Hypothalamus (tissue), 51 donors: ENCODE results near the gene FASTKD1.
"Not testable (repeated sequence)": the region's sequence is repeated elsewhere in the genome, so short reads cannot be mapped to it uniquely, and the experiment has no call there.

Experiments
- DNase-seq, 51 donors: peaks; one replicate each; lab custom pipeline; 2025; lab: John Stamatoyannopoulos, UW

FASTKD1 gene

DNA sequence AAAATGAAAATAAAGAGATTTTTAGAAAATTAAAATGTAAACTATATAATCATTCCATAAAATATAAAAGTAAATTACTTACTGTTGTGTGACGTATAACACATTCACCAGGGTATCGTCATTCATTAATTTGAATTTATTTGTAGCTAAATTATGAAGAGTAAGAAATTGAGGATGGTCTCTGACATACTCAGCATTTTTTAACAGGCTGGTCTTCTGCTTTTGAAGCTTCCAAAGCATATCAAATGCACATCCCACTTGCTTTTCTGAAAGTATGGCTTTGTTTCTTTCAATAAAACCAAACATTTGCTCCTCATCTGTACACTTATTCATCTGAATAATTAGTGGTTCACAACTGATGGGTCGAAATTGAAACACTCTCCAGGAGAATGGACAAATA, 2.1 kb downstream of the FASTKD1 start:
- no peak for DNase-seq

DNA sequence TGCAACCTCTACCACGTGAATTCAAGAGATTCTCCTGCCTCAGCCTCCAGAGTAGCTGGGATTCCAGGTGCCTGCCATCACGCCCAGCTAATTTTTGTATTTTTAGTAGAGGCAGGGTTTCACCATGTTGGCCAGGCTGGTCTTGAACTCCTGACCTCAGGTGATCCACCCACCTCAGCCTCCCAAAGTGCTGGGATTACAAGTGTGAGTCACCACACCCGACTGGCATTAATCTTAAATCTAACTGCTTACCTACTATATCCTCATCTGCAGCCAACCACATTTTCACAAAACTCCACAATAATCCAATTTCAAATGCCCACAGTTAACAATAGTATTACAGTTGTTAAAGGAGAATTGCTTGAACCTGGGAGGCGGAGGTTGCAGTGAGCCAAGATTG, 2.9 kb downstream of the FASTKD1 start:
- DNase-seq = not testable (repeated sequence)

DNA sequence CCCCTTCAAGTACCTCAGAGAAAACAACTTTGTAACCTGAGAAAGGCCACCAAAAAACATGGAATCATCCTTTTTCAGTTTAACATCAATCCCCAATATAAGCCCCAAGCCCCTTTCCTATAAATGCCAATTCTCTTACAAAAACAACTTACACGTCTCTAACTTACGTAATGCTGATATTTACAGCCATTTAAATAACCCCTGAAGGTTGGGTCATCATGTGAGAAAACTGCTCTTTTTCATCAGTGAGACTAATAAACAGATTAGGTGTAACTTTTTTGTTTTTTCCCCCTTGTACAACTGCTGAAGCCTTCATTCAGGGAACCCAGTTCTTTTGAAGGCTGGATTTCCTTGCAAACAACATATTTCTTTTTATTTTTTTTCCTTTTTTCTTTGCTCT, 3.7 kb downstream of the FASTKD1 start:
- DNase-seq = no peak

GRCh38 chr2:169565686-169566085, 8.0 kb downstream of the FASTKD1 start:
- DNase-seq = no peak

GRCh38 chr2:169562519-169562918, 11.1 kb downstream of the FASTKD1 start:
- DNase-seq = no peak

DNA sequence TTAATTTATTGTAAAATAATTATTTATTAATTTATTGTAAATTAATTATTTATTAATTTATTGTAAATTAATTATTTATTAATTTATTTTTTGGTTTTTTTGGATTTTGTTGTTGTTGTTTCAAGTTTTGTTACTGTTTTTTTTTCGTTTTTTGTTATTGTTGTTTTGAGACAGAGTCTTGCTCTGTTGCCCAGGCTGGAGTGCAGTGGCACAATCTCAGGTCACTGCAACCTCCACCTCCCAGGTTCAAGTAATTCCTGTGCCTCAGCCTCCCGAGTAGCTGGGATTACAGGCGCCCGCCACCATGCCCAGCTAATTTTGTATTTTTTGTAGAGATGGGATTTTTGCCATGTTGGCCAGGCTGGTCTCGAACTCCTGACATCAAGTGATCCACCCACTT, 11.6 kb downstream of the FASTKD1 start:
- DNase-seq = not testable (repeated sequence)

DNA sequence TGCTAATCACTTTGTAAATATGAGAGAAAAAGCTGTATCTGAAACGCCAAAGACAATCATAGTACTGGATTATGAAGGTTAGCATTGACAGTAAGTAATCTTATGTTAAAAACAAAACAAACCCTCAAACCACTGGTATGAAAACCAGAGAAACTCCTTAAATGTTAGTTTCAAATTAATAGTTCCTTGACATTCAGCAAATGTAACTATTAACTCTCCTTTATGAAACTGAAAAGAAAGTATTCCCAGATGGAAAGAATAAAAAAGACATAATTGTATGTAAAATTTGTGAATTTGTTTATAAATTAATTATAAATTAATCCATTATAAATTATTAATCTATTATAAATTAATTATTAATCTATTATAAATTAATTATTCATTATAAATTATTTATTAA, 12.3 kb downstream of the FASTKD1 start:
- no peak for DNase-seq

- DNase-seq = no peak
Measured at GRCh38 chr2:169546756-169547155, 26.9 kb downstream of the FASTKD1 start.

GRCh38 chr2:169542433-169542832, 31.2 kb downstream of the FASTKD1 start:
- no peak for DNase-seq

DNA sequence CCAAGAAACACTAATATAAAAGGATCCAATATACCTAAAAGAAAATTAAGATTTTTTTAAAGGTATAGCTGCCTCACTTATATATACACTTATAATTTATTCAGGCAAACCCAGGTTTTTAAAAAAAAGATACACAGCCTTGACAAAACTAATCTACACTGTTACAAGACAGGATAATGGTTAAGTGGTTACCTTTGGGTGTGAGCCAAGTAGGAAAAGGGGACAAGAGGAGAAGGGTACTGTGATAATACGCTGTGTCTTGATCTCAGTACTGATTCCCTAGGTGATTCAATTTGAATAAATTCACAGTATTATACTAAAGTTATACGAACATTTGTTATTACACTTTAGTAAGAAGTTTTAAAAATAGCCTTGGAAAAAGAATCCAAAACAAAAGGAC, 33.5 kb downstream of the FASTKD1 start:
- no peak for DNase-seq

GRCh38 chr2:169539460-169539859, 34.2 kb downstream of the FASTKD1 start:
- not testable (repeated sequence) for DNase-seq

GRCh38 chr2:169528271-169528701, 45.4 kb downstream of the FASTKD1 start:
- peak in 26 of 51 donors; percentile 1 to 61 (median 15) for DNase-seq

DNA sequence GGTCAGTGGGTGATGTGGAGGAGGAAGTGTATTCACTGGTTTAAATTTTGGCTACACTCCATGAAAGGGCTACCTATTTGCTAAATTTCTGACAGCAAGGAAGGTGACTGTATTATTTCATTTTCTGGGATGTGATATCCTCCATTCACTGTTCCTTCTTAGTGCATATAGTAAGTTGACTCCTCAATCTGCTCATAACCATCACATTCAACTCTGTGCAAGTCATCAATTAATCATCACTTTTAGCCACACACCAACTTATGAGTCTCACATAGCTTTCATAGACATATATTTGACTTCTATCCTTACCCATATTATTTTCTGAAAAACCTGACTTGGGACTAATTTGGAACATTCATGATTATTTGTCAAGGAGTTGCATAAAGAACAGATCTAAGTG, 47.2 kb downstream of the FASTKD1 start:
- DNase-seq = no peak

DNA sequence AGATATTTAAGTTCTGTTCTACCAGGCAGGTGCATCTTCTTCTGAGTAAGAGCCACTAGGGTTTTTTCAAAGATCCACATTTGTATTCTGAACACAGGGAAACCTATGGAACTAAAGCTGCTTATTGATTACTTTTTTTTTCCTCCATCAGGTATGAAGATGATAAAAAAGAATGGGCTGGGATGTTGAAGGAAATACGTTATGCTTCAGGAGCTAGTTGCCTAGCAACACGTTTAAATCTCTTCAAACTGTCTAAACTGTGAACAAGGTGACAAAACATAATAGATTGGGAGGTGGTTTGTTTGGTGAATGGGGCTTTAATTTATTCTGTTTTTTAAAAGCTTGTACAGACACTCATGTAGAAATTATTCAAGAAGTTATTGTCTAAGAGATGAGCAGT, 48.2 kb downstream of the FASTKD1 start:
- DNase-seq = peak in 1 of 51 donors; percentile 33

DNA sequence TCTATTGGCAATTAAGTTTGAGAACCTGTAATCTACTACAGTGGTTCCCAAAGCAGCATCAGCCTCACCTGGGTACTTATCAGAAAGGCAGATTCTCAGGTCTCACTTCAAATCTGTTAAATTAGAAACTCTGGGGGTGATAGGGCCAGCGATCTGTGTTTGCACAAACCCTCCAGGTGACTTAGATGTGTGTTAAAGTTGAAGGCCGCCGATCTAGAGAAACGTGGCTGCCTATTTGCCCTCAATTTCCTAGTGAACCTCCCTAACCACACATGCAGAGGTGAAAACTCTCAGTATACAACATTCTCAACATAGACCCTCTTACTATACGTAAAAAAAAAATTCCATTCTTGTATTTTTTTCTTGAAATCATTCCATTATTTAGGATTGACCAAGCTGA, 50.0 kb downstream of the FASTKD1 start:
- no peak for DNase-seq

DNA sequence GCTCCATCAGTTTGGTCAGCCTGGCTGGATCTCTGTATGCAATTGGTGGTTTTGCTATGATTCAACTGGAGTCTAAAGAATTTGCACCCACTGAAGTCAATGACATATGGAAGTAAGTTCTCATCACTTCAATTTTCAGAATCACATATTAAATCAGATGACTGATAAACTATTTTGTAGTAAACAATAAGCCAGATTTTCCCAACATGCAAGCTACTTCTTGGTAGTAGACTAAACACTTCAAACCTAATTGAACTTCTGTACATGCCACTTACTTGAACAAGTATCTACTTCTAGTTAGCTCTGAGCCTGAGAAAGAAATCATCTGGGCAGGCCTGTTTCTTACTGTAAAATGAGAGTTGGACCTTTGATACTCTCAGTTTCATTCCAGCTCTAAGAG, 52.8 kb downstream of the FASTKD1 start:
- no peak for DNase-seq

GRCh38 chr2:169516488-169516995, 57.1 kb downstream of the FASTKD1 start:
- DNase-seq = not testable (repeated sequence)

DNA sequence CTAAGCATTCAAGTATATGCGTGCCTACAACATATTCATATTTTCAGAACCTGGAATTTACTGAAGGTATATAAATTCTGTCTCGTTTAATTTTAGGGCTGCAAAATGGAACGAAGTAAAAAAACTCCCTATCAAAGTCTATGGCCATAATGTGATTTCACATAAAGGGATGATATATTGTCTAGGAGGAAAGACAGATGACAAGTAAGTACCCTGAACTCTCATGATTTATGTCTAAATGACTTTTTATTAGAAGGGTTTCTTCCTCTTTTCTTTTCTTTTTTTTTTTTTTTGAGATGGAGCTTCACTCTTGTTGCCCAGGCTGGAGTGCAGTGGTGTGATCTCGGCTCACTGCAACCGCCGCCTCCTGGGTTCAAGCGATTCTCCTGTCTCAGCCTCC, 58.9 kb downstream of the FASTKD1 start:
- not testable (repeated sequence) for DNase-seq

- DNase-seq = no peak
Measured at GRCh38 chr2:169513926-169514325, 59.7 kb downstream of the FASTKD1 start.

- DNase-seq = no peak
Measured at GRCh38 chr2:169513094-169513493, 60.6 kb downstream of the FASTKD1 start.

DNA sequence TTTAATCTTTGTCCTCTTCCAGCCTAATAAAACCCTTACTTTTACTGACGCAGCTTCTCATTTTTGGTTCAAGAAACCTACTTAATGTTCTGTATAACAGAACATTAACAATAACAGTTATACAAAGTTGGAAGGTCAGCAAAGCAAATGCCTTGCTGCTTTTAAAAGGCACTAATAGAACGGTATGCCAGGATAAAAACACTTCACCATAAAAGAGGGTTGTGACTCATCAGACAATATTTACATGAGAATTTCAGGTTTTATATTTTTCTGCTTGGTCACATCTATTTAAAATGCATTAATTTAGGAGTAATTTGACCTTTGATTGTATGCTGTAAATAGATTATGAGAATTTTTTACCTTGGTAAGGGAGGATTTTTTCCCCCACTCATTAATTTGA, 61.1 kb downstream of the FASTKD1 start:
- no peak for DNase-seq

DNA sequence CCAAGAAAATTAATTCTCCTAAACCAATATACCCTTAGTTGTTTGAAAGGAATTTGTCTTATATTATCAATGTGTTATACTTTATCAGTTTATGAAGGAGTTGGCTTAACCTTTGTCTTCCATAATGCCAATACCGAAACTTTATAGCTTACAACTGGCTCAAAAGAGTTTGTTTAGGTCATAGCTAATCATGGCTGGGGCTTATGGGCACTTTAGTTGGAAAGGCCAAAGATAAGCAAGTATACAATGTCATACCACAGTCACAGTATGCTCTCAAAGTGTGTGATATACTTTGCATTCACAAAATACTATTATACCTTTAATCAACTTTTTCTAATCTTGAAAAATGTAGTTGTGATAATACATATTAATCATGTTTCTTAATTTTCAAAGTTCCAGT, 61.8 kb downstream of the FASTKD1 start:
- DNase-seq = no peak

GRCh38 chr2:169510496-169510895, 63.2 kb downstream of the FASTKD1 start:
- no peak for DNase-seq
